HG03108 (cell line): ENCODE measurements around the gene WDR36.
"Not testable (repeated sequence)": the region's sequence is repeated elsewhere in the genome, so short reads cannot be mapped to it uniquely, and the experiment has no call there.

ENCODE experiments used
- ATAC-seq: cut with Tn5 transposase; IDR thresholded peaks from one replicate; pipeline ENCODE4 v1.9.1; 2021; ENCODE audit warnings: moderate library complexity; ENCODE audit not compliant: unreplicated experiment

WDR36 gene

GRCh38 chr5:111134864-111135263 lies 42.7 kb downstream of the WDR36 start:
- ATAC-seq = no peak

GRCh38 chr5:111135363-111135762 lies 43.2 kb downstream of the WDR36 start:
- no peak for ATAC-seq

GRCh38 chr5:111135946-111136345 lies 43.8 kb downstream of the WDR36 start:
- ATAC-seq = no peak

- ATAC-seq = no peak
Observed at GRCh38 chr5:111138096-111138495, 45.9 kb downstream of the WDR36 start.

GRCh38 chr5:111141471-111141870 lies 49.3 kb downstream of the WDR36 start:
- not testable (repeated sequence) for ATAC-seq

GRCh38 chr5:111142932-111143331 lies 50.8 kb downstream of the WDR36 start:
- no peak for ATAC-seq

- ATAC-seq = peak; percentile 13
Observed at GRCh38 chr5:111143910-111144309, 51.8 kb downstream of the WDR36 start.

- peak; percentile 95 for ATAC-seq
Observed at GRCh38 chr5:111144352-111144930, 52.3 kb downstream of the WDR36 start.

GRCh38 chr5:111146053-111146452 lies 53.9 kb downstream of the WDR36 start:
- no peak for ATAC-seq

- no peak for ATAC-seq
Observed at GRCh38 chr5:111147502-111147901, 55.4 kb downstream of the WDR36 start.

- ATAC-seq = no peak
Observed at GRCh38 chr5:111151998-111152397, 59.9 kb downstream of the WDR36 start.

GRCh38 chr5:111153483-111153882 lies 61.3 kb downstream of the WDR36 start:
- ATAC-seq = no peak

GRCh38 chr5:111153945-111154344 lies 61.8 kb downstream of the WDR36 start:
- no peak for ATAC-seq

- ATAC-seq = peak; percentile 56
Observed at GRCh38 chr5:111158105-111158744, 66.1 kb downstream of the WDR36 start.

GRCh38 chr5:111159845-111160244 lies 67.7 kb downstream of the WDR36 start:
- ATAC-seq = no peak

GRCh38 chr5:111163000-111163399 lies 70.9 kb downstream of the WDR36 start:
- ATAC-seq = no peak

- no peak for ATAC-seq
Observed at GRCh38 chr5:111165058-111165457, 72.9 kb downstream of the WDR36 start.

GRCh38 chr5:111167551-111167950 lies 75.4 kb downstream of the WDR36 start:
- no peak for ATAC-seq

GRCh38 chr5:111168608-111169007 lies 76.5 kb downstream of the WDR36 start:
- ATAC-seq = no peak

GRCh38 chr5:111169269-111169668 lies 77.1 kb downstream of the WDR36 start:
- no peak for ATAC-seq

- ATAC-seq = no peak
Observed at GRCh38 chr5:111170279-111170678, 78.1 kb downstream of the WDR36 start.

- no peak for ATAC-seq
Observed at GRCh38 chr5:111172504-111172903, 80.4 kb downstream of the WDR36 start.

GRCh38 chr5:111173476-111173875 lies 81.3 kb downstream of the WDR36 start:
- ATAC-seq = no peak
